ENCODE results near the gene GDPD5.
"Not testable (repeated sequence)": the region's sequence is repeated elsewhere in the genome, so short reads cannot be mapped to it uniquely, and the experiment has no call there.

Gene GDPD5

DNA sequence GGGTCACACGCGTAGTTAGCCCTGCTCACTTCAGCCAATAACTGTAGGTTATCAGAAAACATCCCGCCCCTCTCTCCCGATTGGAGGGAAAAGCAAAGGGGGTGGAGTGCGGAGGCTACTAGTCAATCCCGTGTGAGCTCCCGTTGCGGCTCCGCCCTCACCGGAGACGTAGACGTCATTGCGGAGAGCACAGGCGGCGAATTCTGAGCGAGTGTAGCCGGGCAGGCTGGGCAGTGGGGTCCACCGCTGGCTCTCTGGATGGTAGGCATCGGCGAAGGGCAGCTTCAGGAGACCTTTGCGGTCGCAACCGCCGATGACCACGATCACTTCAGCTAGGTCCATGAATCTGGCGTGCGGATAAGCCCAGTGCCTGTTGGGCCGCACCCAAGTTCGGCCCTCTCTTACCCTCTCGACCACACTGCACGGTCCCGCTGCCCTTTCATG lies 97.4 kb downstream of the GDPD5 start:
- peak; percentile 50 for ATAC-seq
- peak; percentile 62 for DNase-seq
- peaks cover 47% of the 10 kb centered on the region for H3K27me3 Mint-ChIP-seq
- H3K4me1 Mint-ChIP-seq, result peaks cover 16% of the 10 kb centered on the region
- peak overlapping the region; percentile 50 for H3K4me3 Mint-ChIP-seq
- H3K27ac Mint-ChIP-seq, result no peak overlapping the region
- peaks cover 4% of the 10 kb centered on the region for H3K36me3 Mint-ChIP-seq (ENCODE audit: low read depth)
- peaks cover 7% of the 10 kb centered on the region for H3K9me3 Mint-ChIP-seq

DNA sequence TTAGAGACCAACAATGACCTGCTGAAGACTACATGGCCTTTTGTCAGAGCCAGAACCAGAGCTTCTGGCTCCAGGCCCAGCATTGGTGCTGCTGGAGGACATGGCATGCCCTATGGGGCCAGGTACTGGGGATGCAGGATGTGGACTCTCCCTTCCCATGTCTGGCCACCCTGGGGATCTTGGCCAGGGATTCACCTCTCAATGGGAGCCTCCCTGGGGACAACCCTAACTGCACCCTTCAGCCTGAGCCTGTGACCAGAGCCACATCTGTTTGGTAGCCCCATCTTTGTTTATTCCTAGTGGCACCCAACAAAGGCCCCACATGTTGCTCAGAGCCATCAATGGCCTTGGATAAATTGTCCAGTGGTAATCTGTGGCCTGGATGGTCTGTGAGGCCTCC lies 98.6 kb downstream of the GDPD5 start:
- DNase-seq (no peak), ATAC-seq (no peak)
- Mint-ChIP-seq H3K36me3 (ENCODE audit: low read depth) (peaks cover 4% of the 10 kb centered on the region), H3K27ac (no peak overlapping the region), H3K9me3 (peaks cover 7% of the 10 kb centered on the region), H3K4me3 (no peak overlapping the region), H3K27me3 (peaks cover 36% of the 10 kb centered on the region), H3K4me1 (peaks cover 16% of the 10 kb centered on the region)

- Mint-ChIP-seq H3K27ac (no peak overlapping the region), H3K9me3 (peaks cover 7% of the 10 kb centered on the region)
Observed at GRCh38 chr11:75426720-75427086, 99.0 kb downstream of the GDPD5 start.

DNA sequence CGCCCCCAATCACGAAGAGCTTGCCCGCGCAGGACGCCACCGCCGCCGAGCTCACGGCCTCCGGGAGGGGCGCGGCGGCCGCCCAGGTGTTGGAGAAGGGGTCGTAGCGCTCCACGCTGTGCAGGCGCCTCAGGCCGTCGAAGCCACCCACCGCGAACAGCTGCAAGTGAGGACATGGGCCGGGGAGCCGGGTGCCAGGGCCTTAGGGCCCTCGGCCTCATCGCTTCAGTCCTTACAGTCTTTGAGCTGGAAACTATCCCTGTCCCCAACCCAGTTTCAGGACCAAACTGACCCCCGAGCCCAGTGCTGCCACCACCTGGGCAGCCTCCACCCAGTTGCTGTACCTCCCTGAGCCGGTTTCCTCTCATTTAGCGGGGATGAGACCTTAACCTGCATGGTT lies 100.3 kb downstream of the GDPD5 start:
- Mint-ChIP-seq H3K4me3 (no peak overlapping the region), H3K36me3 (ENCODE audit: low read depth) (peaks cover 3% of the 10 kb centered on the region), H3K4me1 (peaks cover 12% of the 10 kb centered on the region), H3K9me3 (peaks cover 7% of the 10 kb centered on the region), H3K27ac (no peak overlapping the region), H3K27me3 (peaks cover 18% of the 10 kb centered on the region)
- ATAC-seq (no peak), DNase-seq (no peak)

More at GRCh38 chr11:75426720-75427086, 99.0 kb downstream of the GDPD5 start:
- DNase-seq (no peak), ATAC-seq (no peak)
- Mint-ChIP-seq H3K36me3 (ENCODE audit: low read depth) (peaks cover 4% of the 10 kb centered on the region), H3K4me3 (no peak overlapping the region), H3K4me1 (peaks cover 16% of the 10 kb centered on the region), H3K27me3 (peaks cover 31% of the 10 kb centered on the region)

DNA sequence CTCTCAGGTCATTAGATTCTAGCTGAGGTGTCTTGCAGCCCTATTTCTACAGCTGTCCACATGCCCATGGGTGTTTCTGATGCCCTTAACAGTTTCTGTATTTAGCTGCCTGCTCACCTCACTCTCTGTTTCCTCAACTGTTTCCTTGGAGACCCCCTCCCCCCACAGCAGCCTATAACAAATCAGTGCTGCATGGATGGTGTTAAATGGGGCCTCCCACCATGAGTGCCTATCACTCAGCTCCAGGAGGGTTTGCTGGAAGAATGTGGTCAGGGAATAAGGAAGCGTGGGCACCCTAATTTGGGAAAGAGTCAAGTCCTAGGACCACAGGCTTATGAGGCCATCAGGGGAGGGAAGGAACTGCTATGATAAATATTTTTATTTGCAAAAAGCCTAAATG lies 101.3 kb downstream of the GDPD5 start:
- peaks cover 2% of the 10 kb centered on the region for H3K36me3 Mint-ChIP-seq (ENCODE audit: low read depth)
- H3K9me3 Mint-ChIP-seq, result peaks cover 6% of the 10 kb centered on the region
- H3K4me1 Mint-ChIP-seq, result peaks cover 10% of the 10 kb centered on the region
- no peak for ATAC-seq
- H3K27ac Mint-ChIP-seq, result no peak overlapping the region
- no peak overlapping the region for H3K4me3 Mint-ChIP-seq
- peaks cover 16% of the 10 kb centered on the region for H3K27me3 Mint-ChIP-seq
- no peak for DNase-seq

DNA sequence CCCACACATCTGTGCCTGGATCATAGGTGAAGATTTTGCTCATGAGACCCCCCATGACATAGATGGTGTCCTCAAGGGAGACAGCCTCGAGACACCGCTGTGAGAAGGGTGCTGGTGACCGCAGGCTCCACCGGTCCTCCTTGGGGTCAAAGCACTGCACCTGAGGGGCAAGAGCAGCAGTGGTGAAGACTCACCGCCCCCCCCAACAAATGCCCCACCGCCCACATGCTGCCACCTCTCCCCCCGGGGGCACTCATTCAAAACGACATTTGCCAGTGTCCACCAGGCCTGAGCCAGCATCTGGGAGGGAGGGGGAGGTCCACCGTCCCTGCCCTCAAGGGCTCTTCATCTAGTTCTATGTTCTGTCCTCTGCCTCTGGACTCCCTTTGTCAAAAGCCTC lies 102.0 kb downstream of the GDPD5 start:
- no peak for ATAC-seq
- Mint-ChIP-seq H3K27me3 (peaks cover 10% of the 10 kb centered on the region), H3K4me1 (peaks cover 4% of the 10 kb centered on the region), H3K27ac (no peak overlapping the region), H3K36me3 (ENCODE audit: low read depth) (no peaks in the 10 kb centered on the region), H3K4me3 (no peak overlapping the region), H3K9me3 (no peaks in the 10 kb centered on the region)
- no peak for DNase-seq

DNA sequence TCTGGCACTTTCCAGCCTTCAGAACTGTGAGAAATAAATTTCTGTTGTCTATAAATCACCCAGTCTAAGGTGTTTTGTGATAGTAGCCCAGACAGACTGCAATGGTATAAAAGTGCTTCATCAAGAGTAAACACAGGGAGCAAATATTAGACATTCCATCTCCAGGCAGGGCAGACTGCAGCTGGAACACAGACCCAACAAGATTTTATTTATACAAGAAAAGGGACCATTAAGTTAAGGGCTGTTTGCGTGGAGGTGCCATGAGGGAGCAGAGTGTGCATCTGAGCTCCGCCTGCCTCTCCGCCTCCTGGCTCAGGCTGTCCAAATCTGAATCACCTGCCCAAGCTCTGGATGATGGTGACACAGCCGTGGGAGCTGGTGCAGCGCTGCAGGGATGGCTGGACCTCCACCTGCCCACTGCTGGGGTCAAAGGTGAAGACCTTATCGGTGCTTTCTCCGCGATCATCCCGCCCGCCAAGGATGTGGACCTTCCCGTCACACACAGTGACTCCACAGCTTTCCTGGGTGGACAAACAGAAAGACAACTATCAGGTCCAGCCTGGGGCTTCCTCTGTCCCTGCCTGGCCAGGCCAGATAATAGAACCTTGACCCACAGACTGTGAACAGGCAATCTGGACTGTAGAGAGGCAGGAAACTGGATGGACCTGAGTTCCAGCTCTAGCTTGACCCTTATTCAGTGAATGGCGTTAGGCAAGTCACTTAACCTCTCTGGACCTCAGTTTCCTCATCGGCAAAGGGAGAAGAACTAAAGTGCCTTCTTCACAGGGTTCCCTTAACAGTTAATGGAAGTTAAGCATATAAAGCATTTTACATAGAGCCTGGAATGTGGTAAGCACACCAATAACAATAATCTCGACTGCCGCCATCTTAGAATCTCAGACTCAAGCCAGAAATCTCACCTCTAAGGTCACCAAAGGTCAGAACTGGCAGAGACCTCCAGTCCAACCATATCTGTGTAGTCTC lies 103.2 kb downstream of the GDPD5 start:
- DNase-seq, result no peak
- Mint-ChIP-seq H3K4me1 (no peaks in the 10 kb centered on the region), H3K36me3 (ENCODE audit: low read depth) (no peaks in the 10 kb centered on the region), H3K9me3 (no peaks in the 10 kb centered on the region), H3K27ac (no peak overlapping the region), H3K4me3 (no peak overlapping the region), H3K27me3 (peaks cover 1% of the 10 kb centered on the region)
- ATAC-seq, result no peak

- peaks cover 1% of the 10 kb centered on the region for H3K36me3 Mint-ChIP-seq (ENCODE audit: low read depth)
- no peaks in the 10 kb centered on the region for H3K4me1 Mint-ChIP-seq
- H3K4me3 Mint-ChIP-seq, result no peak overlapping the region
- H3K9me3 Mint-ChIP-seq, result no peaks in the 10 kb centered on the region
- no peaks in the 10 kb centered on the region for H3K27me3 Mint-ChIP-seq
- no peak overlapping the region for H3K27ac Mint-ChIP-seq
- no peak for ATAC-seq
- DNase-seq, result no peak
Observed at GRCh38 chr11:75421902-75422247, 103.9 kb downstream of the GDPD5 start.

DNA sequence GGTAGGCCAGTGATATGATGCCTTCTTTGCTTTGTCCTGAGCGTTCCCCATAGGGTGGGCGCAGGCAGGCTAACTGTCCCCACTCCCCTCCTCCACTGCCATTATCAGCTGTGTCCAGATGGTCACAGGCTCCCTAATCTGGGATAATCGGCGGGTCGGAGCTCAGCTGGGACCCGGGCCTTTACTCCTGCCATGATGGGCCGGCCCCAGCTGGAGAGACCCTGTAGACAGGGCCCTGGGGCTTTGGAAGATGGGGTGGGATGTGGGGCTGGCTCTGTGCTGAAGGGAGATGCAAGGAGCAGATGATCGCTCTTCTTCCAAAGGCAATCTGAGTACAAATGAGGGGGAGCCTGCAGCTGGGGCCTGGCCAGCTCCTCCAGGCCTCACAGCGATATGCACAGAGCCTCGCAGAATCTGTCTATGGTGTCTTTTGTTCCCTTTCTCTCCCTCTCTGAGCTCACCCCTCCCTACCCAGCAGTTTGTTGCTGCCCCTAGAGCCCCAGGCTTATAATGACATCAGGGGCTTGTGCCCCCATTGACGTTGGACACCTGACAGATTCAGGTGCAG lies 104.6 kb downstream of the GDPD5 start:
- no peaks in the 10 kb centered on the region for H3K9me3 Mint-ChIP-seq
- peaks cover 6% of the 10 kb centered on the region for H3K36me3 Mint-ChIP-seq (ENCODE audit: low read depth)
- H3K27ac Mint-ChIP-seq, result no peak overlapping the region
- H3K4me1 Mint-ChIP-seq, result no peaks in the 10 kb centered on the region
- no peaks in the 10 kb centered on the region for H3K27me3 Mint-ChIP-seq
- no peak for DNase-seq
- no peak for ATAC-seq
- no peak overlapping the region for H3K4me3 Mint-ChIP-seq

DNA sequence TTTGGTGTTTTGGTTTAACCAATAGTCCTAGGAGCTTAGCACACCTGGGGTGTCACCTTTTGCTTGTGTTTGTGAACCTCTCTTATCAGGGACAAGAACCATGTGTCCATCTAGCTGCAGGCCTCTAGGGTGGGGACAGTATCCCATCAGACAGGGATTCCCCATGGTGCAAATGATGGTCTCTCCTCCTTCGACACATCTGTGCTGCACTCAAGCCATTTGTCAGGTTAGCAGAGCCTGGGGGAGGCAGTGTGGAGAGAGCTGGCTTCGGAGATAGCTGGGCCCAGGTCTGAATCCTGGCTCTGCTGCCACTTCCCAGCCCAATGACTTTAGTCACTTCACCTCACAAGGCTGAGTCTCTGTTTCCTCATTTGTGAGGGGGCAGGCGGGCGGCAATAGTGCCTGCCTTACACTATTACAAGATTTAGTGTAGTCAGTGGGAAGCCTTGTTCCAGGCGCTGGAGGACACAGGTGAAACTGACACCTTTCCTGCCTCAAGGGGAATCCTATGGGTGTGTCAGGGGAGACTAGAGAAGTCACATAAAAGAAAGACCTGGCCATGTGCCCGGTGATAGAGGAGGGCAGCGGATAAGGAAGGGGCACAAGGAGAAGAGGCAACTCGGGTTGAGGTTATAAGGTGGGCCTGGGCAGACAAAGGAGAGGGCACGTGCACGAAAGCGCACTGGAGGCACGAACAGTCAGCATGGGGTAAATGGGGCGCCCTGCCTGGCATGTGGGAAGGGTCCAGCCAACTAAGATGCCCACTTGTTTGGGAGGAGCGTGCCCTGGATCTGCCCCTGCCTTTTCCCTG lies 105.3 kb downstream of the GDPD5 start:
- DNase-seq, result no peak
- Mint-ChIP-seq H3K27ac (no peak overlapping the region), H3K27me3 (no peaks in the 10 kb centered on the region), H3K9me3 (no peaks in the 10 kb centered on the region), H3K4me1 (no peaks in the 10 kb centered on the region), H3K36me3 (ENCODE audit: low read depth) (peaks cover 9% of the 10 kb centered on the region), H3K4me3 (no peak overlapping the region)
- no peak for ATAC-seq

DNA sequence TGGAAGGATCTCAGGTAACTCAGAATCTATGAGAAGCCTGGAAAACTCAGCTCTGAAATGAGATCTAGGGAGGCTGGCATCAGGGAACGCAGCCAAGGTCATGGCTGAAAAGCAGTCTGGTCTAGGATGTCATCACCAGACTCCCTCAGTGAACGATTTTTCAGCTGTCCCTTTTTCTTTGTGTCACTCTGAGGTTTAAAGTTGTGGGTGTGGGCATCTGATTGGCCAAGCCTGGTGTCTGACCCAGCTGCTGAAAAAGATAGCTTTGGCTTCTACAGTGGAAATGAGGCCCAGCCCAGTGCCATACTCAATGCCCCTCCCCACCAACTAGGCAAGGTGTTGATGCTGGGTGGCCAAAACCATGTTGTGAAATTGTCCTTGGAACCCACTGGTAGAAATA lies 111.9 kb downstream of the GDPD5 start:
- ATAC-seq (no peak), DNase-seq (no peak)
- no peaks in the 10 kb centered on the region for H3K4me1 Mint-ChIP-seq
- peaks cover 20% of the 10 kb centered on the region for H3K36me3 Mint-ChIP-seq (ENCODE audit: low read depth)
- no peaks in the 10 kb centered on the region for H3K27me3 Mint-ChIP-seq
- H3K4me3 Mint-ChIP-seq, result no peak overlapping the region
- no peaks in the 10 kb centered on the region for H3K9me3 Mint-ChIP-seq
- no peak overlapping the region for H3K27ac Mint-ChIP-seq

GRCh38 chr11:75413146-75413545 lies 112.6 kb downstream of the GDPD5 start:
- ATAC-seq, H3K4me3 Mint-ChIP-seq, H3K4me1 Mint-ChIP-seq, DNase-seq, H3K9me3 Mint-ChIP-seq, H3K27ac Mint-ChIP-seq, H3K27me3 Mint-ChIP-seq: not testable (repeated sequence)
- peaks cover 26% of the 10 kb centered on the region for H3K36me3 Mint-ChIP-seq (ENCODE audit: low read depth)

GRCh38 chr11:75409971-75410370 lies 115.8 kb downstream of the GDPD5 start:
- H3K4me1 Mint-ChIP-seq, result peaks cover 20% of the 10 kb centered on the region
- ATAC-seq, H3K4me3 Mint-ChIP-seq, DNase-seq, H3K9me3 Mint-ChIP-seq, H3K27ac Mint-ChIP-seq, H3K27me3 Mint-ChIP-seq: not testable (repeated sequence)
- H3K36me3 Mint-ChIP-seq (ENCODE audit: low read depth), result peaks cover 47% of the 10 kb centered on the region

GRCh38 chr11:75408957-75409219 lies 116.9 kb downstream of the GDPD5 start:
- Mint-ChIP-seq H3K36me3 (ENCODE audit: low read depth) (peaks cover 54% of the 10 kb centered on the region), H3K4me1 (peaks cover 29% of the 10 kb centered on the region), H3K4me3 (no peak overlapping the region), H3K27me3 (no peaks in the 10 kb centered on the region), H3K27ac (no peak overlapping the region), H3K9me3 (no peaks in the 10 kb centered on the region)
- DNase-seq (no peak), ATAC-seq (peak; percentile 20)

GRCh38 chr11:75406338-75406777 lies 119.4 kb downstream of the GDPD5 start:
- Mint-ChIP-seq H3K27me3 (no peaks in the 10 kb centered on the region), H3K4me1 (peaks cover 55% of the 10 kb centered on the region), H3K9me3 (no peaks in the 10 kb centered on the region), H3K36me3 (ENCODE audit: low read depth) (peaks cover 70% of the 10 kb centered on the region), H3K27ac (peak overlapping the region; percentile 52), H3K4me3 (no peak overlapping the region)
- no peak for DNase-seq
- no peak for ATAC-seq

Data from activated naive CD8-positive, alpha-beta T cell treated with anti-CD3 and anti-CD28 coated beads, Interleukin-2, amount 50 U/mL, for 24 hours (primary cell).